22Rv1 (cell line): Measurements from ENCODE around the gene SCGB1C2.
"Not testable (repeated sequence)": the region's sequence is repeated elsewhere in the genome, so short reads cannot be mapped to it uniquely, and the experiment has no call there.

Source experiments
- ZFX ChIP-seq: fragments of 450-650 bp; IDR thresholded peaks from 2 replicates; pipeline ENCODE4 v1.6.1; 2017; ENCODE audit warnings: antibody characterized with exemption, borderline replicate concordance
- TF ChIP-seq, protein P1 (sequence below): fragments of 450-650 bp; IDR thresholded peaks from 2 replicates; pipeline ENCODE4 v1.5.1; 2017; ENCODE audit warnings: mild to moderate bottlenecking

DNA sequence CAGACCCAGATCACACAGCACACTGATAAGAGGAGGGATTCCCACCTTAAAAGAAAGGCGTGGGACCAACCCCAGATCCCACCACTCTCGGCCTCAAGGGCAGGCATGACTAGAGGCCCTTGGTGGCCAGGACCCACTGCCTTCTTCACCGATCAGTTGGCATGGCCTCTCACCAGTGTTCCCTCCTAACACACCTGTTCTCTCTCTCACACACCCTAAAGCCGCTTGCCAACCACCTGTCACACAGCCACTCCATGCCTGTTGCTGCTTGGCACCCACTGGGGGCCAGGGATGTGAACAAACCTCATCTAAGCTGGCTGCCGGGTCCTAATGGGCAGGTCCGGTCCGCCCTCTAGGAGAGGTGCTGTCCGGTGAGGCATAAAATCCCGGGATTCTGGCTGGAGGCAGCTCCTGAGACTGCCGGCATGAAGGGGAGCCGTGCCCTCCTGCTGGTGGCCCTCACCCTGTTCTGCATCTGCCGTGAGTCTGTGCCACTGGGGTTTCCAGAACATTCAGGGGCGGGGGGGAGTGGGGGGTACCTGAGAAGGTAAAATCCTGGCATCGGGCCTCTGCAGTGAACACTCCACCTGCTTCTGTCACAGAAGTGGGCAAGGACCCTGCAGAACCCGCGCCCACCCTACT is at the start of gene SCGB1C2:
- TF ChIP-seq, protein P1, sequence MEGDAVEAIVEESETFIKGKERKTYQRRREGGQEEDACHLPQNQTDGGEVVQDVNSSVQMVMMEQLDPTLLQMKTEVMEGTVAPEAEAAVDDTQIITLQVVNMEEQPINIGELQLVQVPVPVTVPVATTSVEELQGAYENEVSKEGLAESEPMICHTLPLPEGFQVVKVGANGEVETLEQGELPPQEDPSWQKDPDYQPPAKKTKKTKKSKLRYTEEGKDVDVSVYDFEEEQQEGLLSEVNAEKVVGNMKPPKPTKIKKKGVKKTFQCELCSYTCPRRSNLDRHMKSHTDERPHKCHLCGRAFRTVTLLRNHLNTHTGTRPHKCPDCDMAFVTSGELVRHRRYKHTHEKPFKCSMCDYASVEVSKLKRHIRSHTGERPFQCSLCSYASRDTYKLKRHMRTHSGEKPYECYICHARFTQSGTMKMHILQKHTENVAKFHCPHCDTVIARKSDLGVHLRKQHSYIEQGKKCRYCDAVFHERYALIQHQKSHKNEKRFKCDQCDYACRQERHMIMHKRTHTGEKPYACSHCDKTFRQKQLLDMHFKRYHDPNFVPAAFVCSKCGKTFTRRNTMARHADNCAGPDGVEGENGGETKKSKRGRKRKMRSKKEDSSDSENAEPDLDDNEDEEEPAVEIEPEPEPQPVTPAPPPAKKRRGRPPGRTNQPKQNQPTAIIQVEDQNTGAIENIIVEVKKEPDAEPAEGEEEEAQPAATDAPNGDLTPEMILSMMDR, result not testable (repeated sequence)
- TF ChIP-seq ZFX, result not testable (repeated sequence)
